Pancreas (tissue), 10 donors: Measurements from ENCODE around the gene CCDC83. TPM values are rescaled to one million over a fixed set of nuclear protein-coding genes. Genes with fewer than 3 reads are reported as not detected.

Experiments used
- ATAC-seq, 4 donors: fragments of 200-7000 bp; cut with Tn5 transposase; one replicate each; pipeline versions ENCODE4 v1.8.0 to v1.9.1; 2020; ENCODE audit warnings: mild to moderate bottlenecking in 4 of 4, moderate library complexity in 4 of 4
- DNase-seq, 6 donors: peaks; one replicate each; pipeline ENCODE4 v3.0.0-alpha.2; 2020
- FAIRE-seq: peaks from 2 replicates; lab custom pipeline; 2012; peaks lifted over from hg19 to GRCh38; lab: Jason Lieb, UNC
- H3K27ac ChIP-seq, 4 donors: fragments of 200-600 bp; sonication (generic); 1 replicate in 3 of 4; 2 replicates in 1 of 4; pipeline versions ENCODE4 v1.5.0 to v1.8.0; 2020
- H3K27me3 ChIP-seq, 4 donors: fragments of 200-600 bp; one replicate each; pipeline ENCODE4 v1.8.0; 2021
- H3K36me3 ChIP-seq, 3 donors: fragments of 200-600 bp; sonication (generic) in 1 of 3; one replicate each; pipeline versions ENCODE4 v1.5.0 to v1.8.0; 2020 to 2021
- H3K4me1 ChIP-seq, 3 donors: fragments of 200-600 bp; one replicate each; pipeline ENCODE4 v1.8.0; 2021
- H3K4me3 ChIP-seq, 4 donors: fragments of 200-600 bp; sonication (generic) in 2 of 4; one replicate each; pipeline versions ENCODE4 v1.5.0 to v1.8.0; 2020 to 2021
- H3K9me3 ChIP-seq, 4 donors: fragments of 200-600 bp; one replicate each; pipeline ENCODE4 v1.8.0; 2021
- WGBS, 2 donors: extraction: QIAGEN DNeasy Blood & Tissue Kit; methylation state at CpG; one replicate each; pipeline ENCODE4 v1.1.7; 2013; 5-methylcytosine and 5-hydroxymethylcytosine counted together
- intact Hi-C, 3 donors: fragments of 100-400 bp; cut with DNase I; formaldehyde crosslinking; loops; one replicate each; pipeline versions ENCODE4 v1.11.1 to v1.14.2; 2022
- polyA plus RNA-seq, 2 donors: library from polyadenylated mRNA; stranded (reverse); fragments of 200-250 nt; gene quantifications; one replicate each; pipeline ENCODE4 v1.2.3, GENCODE V29; 2013
- total RNA-seq, 6 donors: library from RNA; stranded (reverse); fragmentation: NEBNext Ultra II Directional in 4 of 6; extraction: Animal tissue kit (Norgen Biotek cat#: 25700) in 4 of 6; gene quantifications; one replicate each; pipeline versions ENCODE4 v1.2.1 to v1.2.4, GENCODE V29; 2021 to 2023
- TF ChIP-seq, protein P1 (sequence below), 4 donors: fragments of 200-600 bp; sonication (generic) in 3 of 4; IDR thresholded peaks; one replicate each; pipeline versions ENCODE4 v1.5.0 to v1.8.0; 2021; ENCODE audit warnings: antibody characterized with exemption in 4 of 4
- donor health status: healthy with polysubstance abuse.
- donor health status: DM: no; HTN: no; CAD: no; lungs with moderate emphysema.
- donor health status: DM: no; HTN: no; CAD: no.
- donor health status: control.
- donor health status: control.
- donor health status: Bipolar disorder and iron deficiency.
- donor health status: DM: yes; HTN: yes; CAD: no.
- donor health status: DM: no; HTN: no; CAD: no.
- donor health status: DM: no; HTN: no; CAD: no.
- donor health status: DM: yes; HTN: yes; CAD: no.

CCDC83 gene
- total and polyA plus RNA-seq, 8 donors, result not detected

DNA sequence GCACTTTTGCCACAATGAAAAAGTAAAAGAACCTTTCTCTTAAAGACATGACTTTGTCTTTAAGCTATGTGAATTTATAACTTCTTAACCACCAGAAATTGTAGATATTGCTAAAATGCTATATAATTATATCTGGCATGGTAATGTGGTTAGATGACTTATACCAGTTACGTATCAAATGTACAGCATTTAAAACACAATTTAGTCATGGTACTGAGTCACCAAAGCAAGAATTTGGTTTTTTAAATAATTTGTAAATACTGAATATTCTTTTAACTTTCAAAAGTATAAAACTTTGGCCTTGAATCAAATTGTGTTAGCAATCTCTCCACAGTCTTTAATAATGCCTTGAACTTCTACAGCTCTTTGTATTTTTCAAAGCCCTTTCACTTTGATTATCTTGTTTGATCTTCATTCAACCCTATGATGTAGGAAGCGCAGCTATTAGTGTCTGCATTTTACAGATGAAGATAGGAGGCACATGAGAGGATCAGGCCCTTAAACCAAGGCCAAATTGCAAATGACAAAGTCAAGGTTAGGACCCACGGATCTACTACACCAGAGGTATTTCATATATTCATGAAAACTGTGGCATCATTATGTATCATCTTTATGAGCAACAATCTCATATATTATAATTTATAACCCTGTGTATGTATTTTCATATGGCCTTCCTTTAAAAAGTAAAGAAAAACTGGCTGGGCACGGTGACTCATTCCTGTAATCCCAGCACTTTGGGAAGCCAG is 39.8 kb upstream of the CCDC83 start:
- TF ChIP-seq, protein P1, sequence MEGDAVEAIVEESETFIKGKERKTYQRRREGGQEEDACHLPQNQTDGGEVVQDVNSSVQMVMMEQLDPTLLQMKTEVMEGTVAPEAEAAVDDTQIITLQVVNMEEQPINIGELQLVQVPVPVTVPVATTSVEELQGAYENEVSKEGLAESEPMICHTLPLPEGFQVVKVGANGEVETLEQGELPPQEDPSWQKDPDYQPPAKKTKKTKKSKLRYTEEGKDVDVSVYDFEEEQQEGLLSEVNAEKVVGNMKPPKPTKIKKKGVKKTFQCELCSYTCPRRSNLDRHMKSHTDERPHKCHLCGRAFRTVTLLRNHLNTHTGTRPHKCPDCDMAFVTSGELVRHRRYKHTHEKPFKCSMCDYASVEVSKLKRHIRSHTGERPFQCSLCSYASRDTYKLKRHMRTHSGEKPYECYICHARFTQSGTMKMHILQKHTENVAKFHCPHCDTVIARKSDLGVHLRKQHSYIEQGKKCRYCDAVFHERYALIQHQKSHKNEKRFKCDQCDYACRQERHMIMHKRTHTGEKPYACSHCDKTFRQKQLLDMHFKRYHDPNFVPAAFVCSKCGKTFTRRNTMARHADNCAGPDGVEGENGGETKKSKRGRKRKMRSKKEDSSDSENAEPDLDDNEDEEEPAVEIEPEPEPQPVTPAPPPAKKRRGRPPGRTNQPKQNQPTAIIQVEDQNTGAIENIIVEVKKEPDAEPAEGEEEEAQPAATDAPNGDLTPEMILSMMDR (IDR thresholded peaks at IDR 0.05), result no peak
- no peak for FAIRE-seq
- no peaks in the 10 kb centered on the region for H3K4me1 ChIP-seq
- no peaks in the 10 kb centered on the region for H3K27me3 ChIP-seq
- no peaks in the 10 kb centered on the region for H3K9me3 ChIP-seq
- WGBS, 2 donors, result 79 to 81% methylated on average over 4 of the region's 4 CpGs
- no peak overlapping the region for H3K27ac ChIP-seq
- no peaks in the 10 kb centered on the region for H3K36me3 ChIP-seq
- intact Hi-C loops, result no loop called here
- H3K4me3 ChIP-seq, result no peak overlapping the region
- no peak for DNase-seq
- no peak for ATAC-seq

- Histone ChIP-seq H3K4me3 (no peak overlapping the region), H3K36me3 (no peaks in the 10 kb centered on the region), H3K9me3 (no peaks in the 10 kb centered on the region), H3K4me1 (peaks cover 0 to 8% (median 6%) of the 10 kb centered on the region in 3 donors), H3K27ac (no peak overlapping the region), H3K27me3 (no peaks in the 10 kb centered on the region)
- DNase-seq, result no peak
- intact Hi-C loops, result no loop called here
- FAIRE-seq, result no peak
- no peak for ATAC-seq
- TF ChIP-seq, protein P1 (IDR thresholded peaks at IDR 0.05), result no peak
Measured at GRCh38 chr11:85819441-85819840, 35.7 kb upstream of the CCDC83 start.

GRCh38 chr11:85821636-85822035 is 33.5 kb upstream of the CCDC83 start:
- FAIRE-seq, result no peak
- ATAC-seq, result peak; percentile 89 to 98 (median 96)
- no peaks in the 10 kb centered on the region for H3K9me3 ChIP-seq
- no peaks in the 10 kb centered on the region for H3K36me3 ChIP-seq
- intact Hi-C loops, result no loop called here
- TF ChIP-seq, protein P1 (IDR thresholded peaks at IDR 0.05), result no peak
- H3K27ac ChIP-seq, result no peak overlapping the region
- peaks cover 0 to 8% (median 6%) of the 10 kb centered on the region in 3 donors for H3K4me1 ChIP-seq
- DNase-seq, result peak in 2 of 6 donors; percentile 5 to 46
- 32 to 43% methylated on average over 1 of the region's 1 CpG for WGBS, 2 donors
- H3K27me3 ChIP-seq, result no peaks in the 10 kb centered on the region
- H3K4me3 ChIP-seq, result no peak overlapping the region

DNA sequence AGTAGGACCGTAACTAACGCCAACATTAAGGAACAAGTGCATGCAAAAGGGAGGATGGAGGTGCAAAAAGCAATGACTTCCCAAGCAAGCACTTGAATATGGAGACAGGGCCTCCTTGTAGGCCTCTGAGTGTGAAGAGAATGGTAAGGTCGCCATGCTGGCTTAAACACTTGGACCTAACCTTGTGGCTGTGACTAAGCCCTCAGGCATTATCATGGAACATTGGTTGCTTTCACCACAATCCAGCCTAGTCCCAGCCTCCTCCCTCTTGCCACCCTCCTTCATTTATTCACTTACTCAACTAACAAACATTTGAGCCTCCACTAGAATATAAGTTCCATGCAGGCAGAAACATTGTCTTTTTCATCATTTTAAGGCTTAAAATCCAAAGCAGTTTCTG is 32.4 kb upstream of the CCDC83 start:
- intact Hi-C loops, result no loop called here
- no peak overlapping the region for H3K4me3 ChIP-seq
- FAIRE-seq (no peak), DNase-seq (no peak), ATAC-seq (no peak)
- H3K27me3 ChIP-seq, result no peaks in the 10 kb centered on the region
- TF ChIP-seq, protein P1 (IDR thresholded peaks at IDR 0.05), result no peak
- no peak overlapping the region for H3K27ac ChIP-seq
- 95 to 97% methylated on average over 3 of the region's 3 CpGs for WGBS, 2 donors
- H3K9me3 ChIP-seq, result no peaks in the 10 kb centered on the region
- peaks cover 0 to 10% (median 6%) of the 10 kb centered on the region in 3 donors for H3K4me1 ChIP-seq
- no peaks in the 10 kb centered on the region for H3K36me3 ChIP-seq

DNA sequence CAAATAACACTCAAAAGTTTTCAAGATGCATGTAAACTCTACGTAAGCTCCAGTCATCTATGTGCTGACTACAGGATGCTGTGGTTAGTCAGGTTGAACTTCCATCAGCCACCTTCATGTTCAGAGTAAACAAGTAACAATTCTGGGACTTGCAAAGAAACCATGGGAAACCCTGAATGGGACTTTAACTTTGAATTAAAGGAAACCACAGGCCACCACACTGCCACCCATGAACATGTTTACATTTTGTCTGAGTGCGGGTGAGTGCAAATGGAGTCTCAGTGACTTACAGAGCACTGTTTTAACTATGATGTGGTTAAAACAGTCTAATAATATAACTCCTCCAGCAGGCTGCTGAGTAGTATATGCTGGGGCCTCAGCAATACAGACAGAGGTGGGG is 31.4 kb upstream of the CCDC83 start:
- WGBS, 2 donors, result 95 to 96% methylated on average over 2 of the region's 2 CpGs
- H3K4me3 ChIP-seq, result no peak overlapping the region
- TF ChIP-seq, protein P1 (IDR thresholded peaks at IDR 0.05), result no peak
- no peaks in the 10 kb centered on the region for H3K27me3 ChIP-seq
- H3K36me3 ChIP-seq, result no peaks in the 10 kb centered on the region
- DNase-seq, result no peak
- intact Hi-C loops, result no loop called here
- no peaks in the 10 kb centered on the region for H3K9me3 ChIP-seq
- H3K27ac ChIP-seq, result no peak overlapping the region
- ATAC-seq, result no peak
- FAIRE-seq, result no peak
- peaks cover 0 to 10% (median 6%) of the 10 kb centered on the region in 3 donors for H3K4me1 ChIP-seq
